ENCODE measurements around the gene OTUD6A. TPM values are rescaled to one million over a fixed set of nuclear protein-coding genes. Genes with fewer than 3 reads are reported as not detected.

The OTUD6A gene
- total and polyA plus RNA-seq, 9 of the 15 experiments (the other 6 are each of a cell fraction or from before 2014, with no cell fraction given): not detected

- TF ChIP-seq ETV6 (IDR thresholded peaks at IDR 0.05; ENCODE audit: borderline replicate concordance in 1 of 2, low read depth in 2 of 2, low read length in 1 of 2) (no peak), ETV6 (CRISPR knock-in tag; IDR thresholded peaks at IDR 0.05; ENCODE audit: borderline replicate concordance) (no peak), ZNF77 (CRISPR knock-in tag; IDR thresholded peaks at IDR 0.05) (no peak), PTTG1 (tag; IDR thresholded peaks at IDR 0.05; ENCODE audit: low read depth) (no peak), HNRNPL (IDR thresholded peaks at IDR 0.05; ENCODE audit: low read depth, low read length) (no peak)
Measured at GRCh38 chrX:70062076-70062475, at the start of gene OTUD6A (continued).

GRCh38 chrX:70012756-70013155 lies 49.5 kb upstream of the OTUD6A start:
- ChIA-PET POLR2A (no interaction called here), CTCF (ENCODE audit: low intra/inter-chr PET ratio) (no interaction called here)
- no peak overlapping the region for H3K27ac ChIP-seq (ENCODE audit: extremely low read depth, low read depth, low read length)
- 0% methylated on average over 4 of the region's 4 CpGs for WGBS (ENCODE audit: insufficient coverage, low coverage, missing lambda C conversion rate)
- H3K36me3 ChIP-seq (ENCODE audit: control insufficient read depth, insufficient read depth, low read length): no peaks in the 10 kb centered on the region
- no peaks in the 10 kb centered on the region for H3K9me3 ChIP-seq (replicated peaks; ENCODE audit: control insufficient read depth, insufficient read depth, low read depth, low read length)
- no peak overlapping the region for H3K4me2 ChIP-seq (ENCODE audit: insufficient read depth, low read length)
- no peaks in the 10 kb centered on the region for H3K27me3 ChIP-seq (ENCODE audit: control insufficient read depth in 2 of 2, insufficient read depth in 2 of 2, low read length in 2 of 2)
- ATAC-seq (no peak), FAIRE-seq (no peak), DNase-seq (ENCODE audit: extremely low read depth in 1 of 4, low spot score in 3 of 4) (no peak)
- no peaks in the 10 kb centered on the region for H3K9me1 ChIP-seq (ENCODE audit: control insufficient read depth, insufficient read depth, low read length)
- in situ Hi-C loops (cut with MboI): no loop called here
- intact Hi-C loops (cut with micrococcal nuclease): no loop called here
- BruUV-seq (replicated peaks): no TSS peak
- no peak overlapping the region for H3K9ac ChIP-seq (ENCODE audit: insufficient read depth in 1 of 2, low read depth in 2 of 2, low read length in 2 of 2)
- no peaks in the 10 kb centered on the region for H3K79me2 ChIP-seq (ENCODE audit: control insufficient read depth, insufficient read depth, low read length)
- H3K4me3 ChIP-seq: no peak overlapping the region
- no peaks in the 10 kb centered on the region for H4K20me1 ChIP-seq (replicated peaks; ENCODE audit: control insufficient read depth, insufficient read depth, low read length)
- H2AFZ ChIP-seq (ENCODE audit: low read depth, low read length): no peak overlapping the region
- no peaks in the 10 kb centered on the region for H3K4me1 ChIP-seq (replicated peaks in 1 of 2; ENCODE audit: control insufficient read depth in 2 of 2, insufficient read depth in 2 of 2, low read length in 2 of 2)
- no peak for TF ChIP-seq TEAD4 (IDR thresholded peaks at IDR 0.05; ENCODE audit: low read length)
- no peak for TF ChIP-seq TEAD4 (CRISPR knock-in tag; IDR thresholded peaks at IDR 0.05; ENCODE audit: borderline replicate concordance)
- TF ChIP-seq THAP7 (CRISPR knock-in tag; IDR thresholded peaks at IDR 0.05): no peak
- TF ChIP-seq RFX1 (IDR thresholded peaks at IDR 0.05): no peak
- no peak for TF ChIP-seq ZNF253 (CRISPR knock-in tag; conservative IDR thresholded peaks at IDR 0.05)
- no peak for TF ChIP-seq SRSF3 (IDR thresholded peaks at IDR 0.05; ENCODE audit: insufficient read depth, low read length)
- TF ChIP-seq ZNF232 (CRISPR knock-in tag; IDR thresholded peaks at IDR 0.05): no peak
- no peak for TF ChIP-seq NONO (IDR thresholded peaks at IDR 0.05; ENCODE audit: low read depth in 2 of 2, low read length in 1 of 2)
- no peak for TF ChIP-seq MLLT1 (IDR thresholded peaks at IDR 0.05)
- TF ChIP-seq ATF7 (IDR thresholded peaks at IDR 0.05): no peak
- TF ChIP-seq ZNF398 (CRISPR knock-in tag; IDR thresholded peaks at IDR 0.05): no peak
- no peak for TF ChIP-seq ZBTB17 (CRISPR knock-in tag; IDR thresholded peaks at IDR 0.05)
- no peak for TF ChIP-seq ZFP1 (CRISPR knock-in tag; IDR thresholded peaks at IDR 0.05)
